Measurements from ENCODE around the gene RPS25. TPM values are rescaled to one million over a fixed set of nuclear protein-coding genes. Genes with fewer than 3 reads are reported as not detected.
A peak's percentile ranks its signal among the peaks of the same experiment; 100 is the strongest.

RPS25 gene
- total and polyA plus RNA-seq, 9 of the 15 experiments (the other 6 are each of a cell fraction or from before 2014, with no cell fraction given): 1,553 to 5,486 (median 2,471) TPM

- 0 out of 2 replicates have a peak, but pooled peaks have one; percentile 27 for TF ChIP-seq ZNF263 (CRISPR knock-in tag; IDR thresholded peaks at IDR 0.05; ENCODE audit: borderline replicate concordance)
- 0 out of 4 replicates have a peak, but pooled peaks of 1 of the 2 experiments have one; percentile 1 for TF ChIP-seq SIX5 (IDR thresholded peaks at IDR 0.05; ENCODE audit: borderline replicate concordance in 1 of 2, insufficient read depth in 1 of 2, low read depth in 1 of 2, low read length in 2 of 2)
- TF ChIP-seq LEF1 (IDR thresholded peaks at IDR 0.05): no peak
- TF ChIP-seq SMARCC2 (IDR thresholded peaks at IDR 0.05; ENCODE audit: low read depth): no peak
- TF ChIP-seq ETS2 (tag; IDR thresholded peaks at IDR 0.05; ENCODE audit: borderline replicate concordance, poor library complexity, severe bottlenecking): no peak
- TF ChIP-seq SAFB2 (IDR thresholded peaks at IDR 0.05; ENCODE audit: borderline replicate concordance, low read depth, low read length, severe bottlenecking): no peak
- TF ChIP-seq SRSF9 (IDR thresholded peaks at IDR 0.05; ENCODE audit: borderline replicate concordance, low read depth, low read length): no peak
- TF ChIP-seq GTF2E2 (tag; IDR thresholded peaks at IDR 0.05): no peak
- no peak for TF ChIP-seq SRSF1 (IDR thresholded peaks at IDR 0.05; ENCODE audit: low read depth, low read length)
- no peak for TF ChIP-seq ZNF274 (IDR thresholded peaks at IDR 0.05; ENCODE audit: borderline replicate concordance, low read depth, low read length)
- TF ChIP-seq E2F1 (CRISPR knock-in tag; IDR thresholded peaks at IDR 0.05): 0 out of 2 replicates have a peak, but pooled peaks have one; percentile 14
- TF ChIP-seq ZBTB34 (CRISPR knock-in tag; IDR thresholded peaks at IDR 0.05): no peak
- no peak for TF ChIP-seq HDAC2 (IDR thresholded peaks at IDR 0.05)
- TF ChIP-seq, protein P1, sequence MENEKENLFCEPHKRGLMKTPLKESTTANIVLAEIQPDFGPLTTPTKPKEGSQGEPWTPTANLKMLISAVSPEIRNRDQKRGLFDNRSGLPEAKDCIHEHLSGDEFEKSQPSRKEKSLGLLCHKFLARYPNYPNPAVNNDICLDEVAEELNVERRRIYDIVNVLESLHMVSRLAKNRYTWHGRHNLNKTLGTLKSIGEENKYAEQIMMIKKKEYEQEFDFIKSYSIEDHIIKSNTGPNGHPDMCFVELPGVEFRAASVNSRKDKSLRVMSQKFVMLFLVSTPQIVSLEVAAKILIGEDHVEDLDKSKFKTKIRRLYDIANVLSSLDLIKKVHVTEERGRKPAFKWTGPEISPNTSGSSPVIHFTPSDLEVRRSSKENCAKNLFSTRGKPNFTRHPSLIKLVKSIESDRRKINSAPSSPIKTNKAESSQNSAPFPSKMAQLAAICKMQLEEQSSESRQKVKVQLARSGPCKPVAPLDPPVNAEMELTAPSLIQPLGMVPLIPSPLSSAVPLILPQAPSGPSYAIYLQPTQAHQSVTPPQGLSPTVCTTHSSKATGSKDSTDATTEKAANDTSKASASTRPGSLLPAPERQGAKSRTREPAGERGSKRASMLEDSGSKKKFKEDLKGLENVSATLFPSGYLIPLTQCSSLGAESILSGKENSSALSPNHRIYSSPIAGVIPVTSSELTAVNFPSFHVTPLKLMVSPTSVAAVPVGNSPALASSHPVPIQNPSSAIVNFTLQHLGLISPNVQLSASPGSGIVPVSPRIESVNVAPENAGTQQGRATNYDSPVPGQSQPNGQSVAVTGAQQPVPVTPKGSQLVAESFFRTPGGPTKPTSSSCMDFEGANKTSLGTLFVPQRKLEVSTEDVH (IDR thresholded peaks at IDR 0.05; ENCODE audit: low read depth, partially characterized antibody): no peak
- no peak for TF ChIP-seq BRCA1 (IDR thresholded peaks at IDR 0.05)
- 0 out of 2 replicates have a peak, but pooled peaks have one; percentile 21 for TF ChIP-seq BRCA1 (CRISPR knock-in tag; IDR thresholded peaks at IDR 0.05)
- TF ChIP-seq TAL1 (IDR thresholded peaks at IDR 0.05): no peak
- TF ChIP-seq NFRKB (IDR thresholded peaks at IDR 0.05; ENCODE audit: low read depth): no peak
- TF ChIP-seq E2F4 (CRISPR knock-in tag; IDR thresholded peaks at IDR 0.05; ENCODE audit: low read depth): 0 out of 2 replicates have a peak, but pooled peaks have one; percentile 4
- no peak for TF ChIP-seq ID3 (CRISPR knock-in tag; IDR thresholded peaks at IDR 0.05)
- TF ChIP-seq ID3 (tag; IDR thresholded peaks at IDR 0.05): no peak
- no peak for TF ChIP-seq ELF4 (CRISPR knock-in tag; IDR thresholded peaks at IDR 0.05)
- TF ChIP-seq ZBTB1 (CRISPR knock-in tag; IDR thresholded peaks at IDR 0.05; ENCODE audit: borderline replicate concordance, low read depth): 0 out of 2 replicates have a peak, but pooled peaks have one; percentile 3
Observed at GRCh38 chr11:119030029-119030328, 11.8 kb upstream of the RPS25 start (continued).

All from K562 (cell line).